ENCODE measurements around the gene TPPP. TPM values are rescaled to one million over a fixed set of nuclear protein-coding genes. Genes with fewer than 3 reads are reported as not detected.

The TPPP gene
- total RNA-seq, 2 donors from 2014 or later: 9.8 to 10.8 TPM

DNA sequence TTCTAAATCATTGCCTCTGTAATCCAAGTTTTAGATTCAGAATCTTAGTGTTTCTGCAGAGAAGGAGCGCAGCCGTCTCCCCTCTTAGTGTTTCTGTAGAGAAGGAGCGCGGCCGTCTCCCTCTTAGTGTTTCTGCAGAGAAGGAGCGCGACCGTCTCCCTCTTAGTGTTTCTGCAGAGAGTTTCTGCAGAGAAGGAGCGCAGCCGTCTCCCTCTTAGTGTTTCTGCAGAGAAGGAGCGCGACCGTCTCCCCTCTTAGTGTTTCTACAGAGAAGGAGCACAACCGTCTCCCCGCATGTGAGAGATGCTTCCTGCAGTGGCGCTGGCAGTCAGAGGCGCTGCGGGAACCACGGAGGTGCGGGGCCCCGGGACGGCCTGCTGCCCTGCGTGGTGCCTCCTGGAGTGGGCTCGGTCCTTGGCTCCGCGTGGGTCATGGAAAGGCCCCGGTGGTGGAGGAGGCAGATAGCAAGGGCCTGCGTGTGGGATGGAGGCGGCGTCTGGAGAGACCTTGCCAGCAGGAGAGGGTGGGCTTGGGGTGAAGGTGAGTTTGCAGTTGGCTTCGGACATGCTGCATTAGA is 70.1 kb downstream of the TPPP start:
- intact Hi-C loops (cut with DNase I): no loop called here
- peak; percentile 51 for DNase-seq (ENCODE audit: low spot score)

- DNase-seq (ENCODE audit: low spot score): peak; percentile 68
Measured at GRCh38 chr5:622359-622758, 70.8 kb downstream of the TPPP start.

DNA sequence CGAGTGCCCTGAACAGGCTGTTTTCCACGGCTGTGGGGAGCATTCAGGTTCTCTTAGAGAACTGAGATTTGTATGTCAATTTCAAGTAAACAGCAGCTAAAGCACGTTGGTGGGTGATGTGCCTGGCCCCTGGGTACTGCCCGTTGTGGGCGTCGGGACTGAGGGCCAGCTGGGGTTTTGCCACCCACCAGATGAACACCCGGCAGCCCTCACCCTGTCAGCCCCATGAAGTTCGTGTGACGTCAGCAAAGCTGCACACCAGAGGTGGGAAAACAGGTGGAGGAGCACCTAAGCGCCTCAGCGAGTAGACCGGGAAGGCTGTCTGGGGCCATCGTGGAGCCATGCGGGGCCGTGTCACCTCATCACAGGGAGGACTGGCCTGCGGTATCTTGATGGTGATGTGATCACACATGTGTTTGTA is 71.8 kb downstream of the TPPP start:
- DNase-seq (ENCODE audit: low spot score): peak; percentile 34
- intact Hi-C loops (cut with DNase I): no loop called here

More at GRCh38 chr5:622359-622758, 70.8 kb downstream of the TPPP start:
- intact Hi-C loops (cut with DNase I): no loop called here

GRCh38 chr5:620586-621180 is 72.5 kb downstream of the TPPP start:
- peak; percentile 76 for DNase-seq (ENCODE audit: low spot score)
- intact Hi-C loops (cut with DNase I): no loop called here

DNA sequence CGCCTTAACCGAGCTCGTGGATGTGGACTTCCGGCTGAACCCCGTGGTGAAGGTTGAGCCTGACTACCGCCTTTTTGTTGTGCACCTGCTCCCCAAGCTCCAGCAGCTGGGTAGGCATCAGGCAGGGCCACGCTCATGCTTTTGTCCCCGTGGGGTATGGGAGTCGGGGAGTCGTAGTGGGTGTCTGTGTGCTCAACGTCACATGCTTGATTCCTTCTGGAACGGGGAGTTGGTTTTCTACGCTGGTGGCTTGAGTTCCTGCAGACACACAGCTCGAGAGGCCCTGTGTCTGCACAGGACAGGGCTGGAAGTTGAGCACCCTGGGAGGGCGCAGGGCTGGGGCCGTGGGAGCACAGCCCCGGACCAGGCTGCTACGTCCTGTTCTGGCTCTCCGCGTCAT is 73.0 kb downstream of the TPPP start:
- intact Hi-C loops (cut with DNase I): no loop called here
- DNase-seq (ENCODE audit: low spot score): peak; percentile 62

GRCh38 chr5:619444-619843 is 73.7 kb downstream of the TPPP start:
- intact Hi-C loops (cut with DNase I): no loop called here
- DNase-seq (ENCODE audit: low spot score): peak; percentile 72

DNA sequence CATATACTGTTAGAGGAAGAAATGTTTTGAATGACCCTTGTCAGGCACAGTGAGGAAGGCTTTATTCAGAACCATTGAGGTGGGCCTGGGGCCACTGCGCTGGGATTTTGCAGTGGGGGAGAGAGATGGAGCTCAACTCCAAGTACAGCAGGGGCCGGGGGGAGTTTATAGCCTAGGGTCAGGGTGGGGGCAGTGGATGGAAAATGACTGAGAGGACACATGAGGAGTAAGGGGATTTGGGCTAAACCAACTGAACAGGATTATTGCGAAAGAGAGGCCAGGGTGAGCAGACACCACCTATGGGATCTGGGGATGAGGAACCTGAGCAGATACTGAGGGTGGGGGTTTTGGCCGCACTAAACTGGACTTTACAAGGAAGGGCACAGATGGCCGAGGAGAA is 74.7 kb downstream of the TPPP start:
- peak; percentile 37 for DNase-seq (ENCODE audit: low spot score)
- intact Hi-C loops (cut with DNase I): no loop called here

DNA sequence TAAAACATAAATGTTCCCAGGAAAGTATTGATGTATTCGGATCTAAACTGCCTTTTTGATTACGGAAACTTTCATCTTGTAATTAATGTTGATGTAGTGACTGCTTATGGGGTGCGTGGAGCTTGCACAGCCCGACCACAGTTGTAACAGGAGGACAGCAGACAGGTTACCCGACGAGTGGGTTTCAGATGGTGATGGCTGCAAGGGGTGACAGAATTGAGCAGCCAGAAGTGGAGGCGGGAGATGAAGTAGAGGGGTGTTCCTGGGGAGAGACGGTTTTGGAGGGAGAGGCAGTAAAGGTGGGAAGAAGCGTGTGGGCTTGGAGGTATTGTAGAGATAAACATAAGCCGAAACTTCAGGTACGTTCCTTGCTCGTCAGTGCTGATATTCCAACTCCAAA is 75.3 kb downstream of the TPPP start:
- DNase-seq (ENCODE audit: low spot score): no peak
- intact Hi-C loops (cut with DNase I): no loop called here

- peak; percentile 38 for DNase-seq (ENCODE audit: low spot score)
- intact Hi-C loops (cut with DNase I): no loop called here
Measured at GRCh38 chr5:616484-617039, 76.6 kb downstream of the TPPP start.

DNA sequence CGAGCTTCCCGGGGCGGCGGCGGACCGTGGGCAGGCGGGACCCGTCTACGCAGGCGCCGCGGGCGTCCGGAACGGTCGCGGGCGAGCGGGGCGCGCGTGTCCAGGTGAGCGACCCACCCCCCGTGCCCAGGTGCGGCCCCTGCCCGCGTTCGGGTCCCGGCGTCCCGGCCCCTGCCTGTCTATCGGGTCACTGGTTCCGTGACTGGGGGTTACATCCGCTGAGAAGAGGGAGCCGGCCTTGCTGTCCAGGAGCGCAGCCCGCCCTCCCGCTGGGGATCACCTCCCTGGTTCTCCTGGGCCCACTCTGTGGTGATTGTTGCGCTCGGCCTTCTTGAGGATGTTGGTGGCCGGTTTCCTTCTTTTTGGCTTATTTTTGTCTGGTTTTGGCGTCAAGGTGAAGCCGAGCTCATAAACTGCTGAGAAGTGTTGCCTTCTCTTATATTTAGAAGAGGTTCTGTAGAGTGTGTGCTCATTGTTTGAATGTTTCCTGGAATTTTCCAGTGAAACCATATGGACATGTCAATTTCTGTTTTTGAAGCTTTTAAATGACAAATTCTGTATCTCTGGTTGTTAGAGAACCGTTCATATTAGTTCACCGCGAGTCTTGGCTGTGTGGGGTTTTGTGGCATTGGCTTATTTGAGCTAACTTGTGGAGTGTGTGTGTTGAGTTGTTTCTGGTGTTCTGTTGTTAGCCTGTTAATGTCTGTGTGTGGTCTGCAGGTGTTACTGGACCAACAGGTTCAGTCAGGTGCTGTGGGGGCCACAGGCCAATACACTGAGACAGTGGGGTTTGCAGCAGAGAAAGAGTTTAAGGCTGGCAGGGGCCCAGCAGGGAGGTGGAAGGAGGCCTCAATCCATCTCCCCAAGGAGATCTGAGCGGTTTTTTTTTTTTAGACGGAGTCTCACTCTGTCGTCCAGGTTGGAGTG is 80.4 kb downstream of the TPPP start:
- intact Hi-C loops (cut with DNase I): no loop called here
- no peak for DNase-seq (ENCODE audit: low spot score)

DNA sequence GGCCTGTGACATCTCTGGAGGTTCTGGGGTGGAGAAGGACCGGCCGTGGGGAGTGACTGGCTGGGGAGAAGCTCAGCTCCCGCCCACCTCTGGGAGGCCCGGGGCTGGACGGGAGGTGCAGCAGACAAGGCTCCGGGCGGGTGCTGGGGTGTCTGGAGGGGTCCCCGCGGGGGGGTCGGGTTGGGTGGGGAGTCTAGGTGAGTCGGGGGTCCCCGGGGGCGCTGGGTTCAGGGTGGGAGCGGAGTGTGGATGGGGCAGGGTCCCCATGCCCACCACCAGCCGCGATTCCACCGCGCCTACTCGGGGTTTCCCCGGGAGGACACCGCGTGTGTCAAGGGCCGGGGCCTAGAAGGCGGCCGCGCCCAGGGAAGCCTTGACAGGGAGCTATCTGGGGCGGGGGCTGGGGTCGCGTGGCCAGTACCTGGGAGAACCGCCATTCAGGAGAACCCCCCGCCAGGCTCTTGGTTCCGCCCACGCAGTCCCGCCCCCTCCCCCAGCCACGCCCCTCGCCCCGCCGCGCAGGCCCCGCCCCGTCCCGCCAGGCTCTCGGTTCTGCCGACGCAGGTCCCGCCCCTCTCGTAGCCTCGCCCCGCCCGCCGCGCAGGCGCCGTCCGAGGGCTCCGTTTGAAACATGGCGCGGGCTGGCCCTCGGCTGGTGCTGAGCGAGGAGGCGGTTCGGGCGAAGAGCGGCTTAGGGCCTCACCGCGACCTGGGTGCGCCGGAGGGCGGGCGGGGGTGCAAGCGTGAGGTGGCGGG is 81.2 kb downstream of the TPPP start, which contains the start of gene CEP72:
Gene CEP72 (plus strand): TSS at position 610 of the 756 bp plus-strand sequence. CDS start 22 bp downstream, at position 632.
- intact Hi-C loops (cut with DNase I): no loop called here
- DNase-seq (ENCODE audit: low spot score): peak; percentile 98

- peak; percentile 55 for DNase-seq (ENCODE audit: low spot score)
- intact Hi-C loops (cut with DNase I): no loop called here
Measured at GRCh38 chr5:610744-611730, 82.1 kb downstream of the TPPP start.

DNA sequence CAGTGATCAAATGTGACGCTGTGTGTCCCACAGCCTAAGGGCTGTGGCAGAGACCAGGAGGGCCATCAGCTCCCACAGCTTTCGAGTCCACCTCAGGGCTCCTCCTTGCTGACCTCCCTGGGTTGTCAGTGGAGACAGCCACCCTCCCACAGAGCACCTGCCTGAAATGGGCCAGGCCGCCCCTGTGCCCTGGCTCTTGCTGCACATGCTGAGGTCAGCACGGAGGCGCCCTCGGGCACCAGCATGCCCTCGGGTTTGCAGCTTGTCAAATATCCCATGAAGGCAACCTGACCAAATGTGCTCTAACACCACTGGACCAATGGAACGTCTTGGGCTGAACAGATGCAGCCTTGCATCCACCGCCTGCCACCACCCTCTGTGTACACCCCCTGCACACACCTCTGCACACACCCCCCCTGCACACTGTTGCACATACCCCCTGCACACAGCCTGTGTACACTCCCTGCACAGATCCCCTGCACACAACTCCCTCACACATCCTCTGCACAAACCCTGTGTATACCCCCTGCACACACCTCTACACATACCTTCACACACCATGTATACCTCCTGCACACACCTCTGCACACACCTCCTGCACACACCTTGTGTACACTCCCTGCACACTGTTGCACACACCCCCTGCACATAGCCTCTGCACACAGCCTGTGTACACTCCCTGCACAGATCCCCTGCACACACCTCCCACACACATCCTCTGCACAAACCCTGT is 83.0 kb downstream of the TPPP start:
- peak; percentile 62 for DNase-seq (ENCODE audit: low spot score)
- intact Hi-C loops (cut with DNase I): no loop called here

All from posterior vena cava (tissue), 2 donors.